ENCODE data around the gene SLC12A9.
A peak's percentile ranks its signal among the peaks of the same experiment; 100 is the strongest.

Gene SLC12A9

GRCh38 chr7:100885440-100886141, 33.1 kb downstream of the SLC12A9 start:
- Histone ChIP-seq H3K27ac (ENCODE audit: low read length) (no peak overlapping the region), H3K27me3 (ENCODE audit: control insufficient read depth, insufficient read depth, low read length) (no peaks in the 10 kb centered on the region), H3K36me3 (ENCODE audit: control insufficient read depth, insufficient read depth, low read length) (peaks cover 59% of the 10 kb centered on the region), H3K4me1 (ENCODE audit: control insufficient read depth, insufficient read depth, low read length) (peaks cover 2% of the 10 kb centered on the region; the same call in 1 of the 2 replicates), H3K4me3 (ENCODE audit: low read length) (no peak overlapping the region), H3K9me3 (ENCODE audit: control insufficient read depth, insufficient read depth, low read length) (no peaks in the 10 kb centered on the region)
- DNase-seq (ENCODE audit: low read depth, low spot score), result no peak
- no CpG with 5 or more reads among the region's 22 CpGs for WGBS (ENCODE audit: insufficient coverage, insufficient read length)

- no peak overlapping the region for H3K27ac ChIP-seq (ENCODE audit: low read length)
- H3K27me3 ChIP-seq (ENCODE audit: control insufficient read depth, insufficient read depth, low read length), result no peaks in the 10 kb centered on the region
- H3K4me3 ChIP-seq (ENCODE audit: low read length), result no peak overlapping the region
- DNase-seq (ENCODE audit: low read depth, low spot score), result no peak
- no peaks in the 10 kb centered on the region for H3K9me3 ChIP-seq (ENCODE audit: control insufficient read depth, insufficient read depth, low read length)
- H3K36me3 ChIP-seq (ENCODE audit: control insufficient read depth, insufficient read depth, low read length), result peaks cover 57% of the 10 kb centered on the region
- peaks cover 2% of the 10 kb centered on the region; the same call in 1 of the 2 replicates for H3K4me1 ChIP-seq (ENCODE audit: control insufficient read depth, insufficient read depth, low read length)
- no CpG with 5 or more reads among the region's 27 CpGs for WGBS (ENCODE audit: insufficient coverage, insufficient read length)
Observed at GRCh38 chr7:100886142-100886935, 33.8 kb downstream of the SLC12A9 start.

- Histone ChIP-seq H3K4me3 (ENCODE audit: low read length) (no peak overlapping the region), H3K27me3 (ENCODE audit: control insufficient read depth, insufficient read depth, low read length) (no peaks in the 10 kb centered on the region), H3K36me3 (ENCODE audit: control insufficient read depth, insufficient read depth, low read length) (peaks cover 50% of the 10 kb centered on the region), H3K9me3 (ENCODE audit: control insufficient read depth, insufficient read depth, low read length) (no peaks in the 10 kb centered on the region), H3K4me1 (ENCODE audit: control insufficient read depth, insufficient read depth, low read length) (peaks cover 2% of the 10 kb centered on the region), H3K27ac (ENCODE audit: low read length) (no peak overlapping the region)
- no peak for DNase-seq (ENCODE audit: low read depth, low spot score)
- WGBS (ENCODE audit: insufficient coverage, insufficient read length), result no CpG with 5 or more reads among the region's 25 CpGs
Observed at GRCh38 chr7:100886936-100887515, 34.5 kb downstream of the SLC12A9 start.

GRCh38 chr7:100887516-100888290, 35.2 kb downstream of the SLC12A9 start:
- H3K4me3 ChIP-seq (ENCODE audit: low read length), result no peak overlapping the region
- no peaks in the 10 kb centered on the region for H3K9me3 ChIP-seq (ENCODE audit: control insufficient read depth, insufficient read depth, low read length)
- H3K36me3 ChIP-seq (ENCODE audit: control insufficient read depth, insufficient read depth, low read length), result peaks cover 45% of the 10 kb centered on the region
- peaks cover 2% of the 10 kb centered on the region for H3K4me1 ChIP-seq (ENCODE audit: control insufficient read depth, insufficient read depth, low read length)
- H3K27ac ChIP-seq (ENCODE audit: low read length), result no peak overlapping the region
- no peak for DNase-seq (ENCODE audit: low read depth, low spot score)
- H3K27me3 ChIP-seq (ENCODE audit: control insufficient read depth, insufficient read depth, low read length), result no peaks in the 10 kb centered on the region
- whole genome bisulfite sequencing (ENCODE audit: insufficient coverage, insufficient read length), result no CpG with 5 or more reads among the region's 21 CpGs

- Histone ChIP-seq H3K4me3 (ENCODE audit: low read length) (peak overlapping the region; percentile 87; the same call in 1 of the 2 replicates), H3K27ac (ENCODE audit: low read length) (no peak overlapping the region), H3K9me3 (ENCODE audit: control insufficient read depth, insufficient read depth, low read length) (no peaks in the 10 kb centered on the region), H3K4me1 (ENCODE audit: control insufficient read depth, insufficient read depth, low read length) (peaks cover 2% of the 10 kb centered on the region), H3K36me3 (ENCODE audit: control insufficient read depth, insufficient read depth, low read length) (peaks cover 41% of the 10 kb centered on the region), H3K27me3 (ENCODE audit: control insufficient read depth, insufficient read depth, low read length) (no peaks in the 10 kb centered on the region)
- DNase-seq (ENCODE audit: low read depth, low spot score), result no peak
- WGBS (ENCODE audit: insufficient coverage, insufficient read length), result no CpG with 5 or more reads among the region's 18 CpGs
Observed at GRCh38 chr7:100888291-100888987, 35.9 kb downstream of the SLC12A9 start.

- H3K36me3 ChIP-seq (ENCODE audit: control insufficient read depth, insufficient read depth, low read length), result peaks cover 36% of the 10 kb centered on the region
- no peak within 1 kb of the TSS for H3K27ac ChIP-seq (ENCODE audit: low read length)
- WGBS (ENCODE audit: insufficient coverage, insufficient read length), result no CpG with 5 or more reads among the region's 73 CpGs
- H3K4me3 ChIP-seq (ENCODE audit: low read length), result peak within 1 kb of the TSS; percentile 87
- DNase-seq (ENCODE audit: low read depth, low spot score), result no peak
- H3K4me1 ChIP-seq (ENCODE audit: control insufficient read depth, insufficient read depth, low read length), result peaks cover 2% of the 10 kb centered on the region
- H3K9me3 ChIP-seq (ENCODE audit: control insufficient read depth, insufficient read depth, low read length), result no peaks in the 10 kb centered on the region
- H3K27me3 ChIP-seq (ENCODE audit: control insufficient read depth, insufficient read depth, low read length), result no peaks in the 10 kb centered on the region
Observed at GRCh38 chr7:100888988-100889750, 36.7 kb downstream of the SLC12A9 start, which contains the start of gene UFSP1. UFSP1 (minus strand) TSS chr7:100889715; CDS start chr7:100889271, 444 bp downstream.

- H3K36me3 ChIP-seq (ENCODE audit: control insufficient read depth, insufficient read depth, low read length), result peaks cover 22% of the 10 kb centered on the region
- H3K9me3 ChIP-seq (ENCODE audit: control insufficient read depth, insufficient read depth, low read length), result no peaks in the 10 kb centered on the region
- H3K4me3 ChIP-seq (ENCODE audit: low read length), result peak overlapping the region; percentile 69
- peaks cover under 1% of the 10 kb centered on the region for H3K27me3 ChIP-seq (ENCODE audit: control insufficient read depth, insufficient read depth, low read length)
- peaks cover 2% of the 10 kb centered on the region for H3K4me1 ChIP-seq (ENCODE audit: control insufficient read depth, insufficient read depth, low read length)
- DNase-seq (ENCODE audit: low read depth, low spot score), result no peak
- WGBS (ENCODE audit: insufficient coverage, insufficient read length), result no CpG with 5 or more reads among the region's 43 CpGs
- H3K27ac ChIP-seq (ENCODE audit: low read length), result no peak overlapping the region
Observed at GRCh38 chr7:100890653-100891567, 38.4 kb downstream of the SLC12A9 start.

- Histone ChIP-seq H3K27me3 (ENCODE audit: control insufficient read depth, insufficient read depth, low read length) (peaks cover 8% of the 10 kb centered on the region), H3K4me1 (ENCODE audit: control insufficient read depth, insufficient read depth, low read length) (peaks cover 7% of the 10 kb centered on the region), H3K36me3 (ENCODE audit: control insufficient read depth, insufficient read depth, low read length) (peaks cover 15% of the 10 kb centered on the region), H3K9me3 (ENCODE audit: control insufficient read depth, insufficient read depth, low read length) (no peaks in the 10 kb centered on the region), H3K4me3 (ENCODE audit: low read length) (peak overlapping the region; percentile 69; the same call in 1 of the 2 replicates), H3K27ac (ENCODE audit: low read length) (no peak overlapping the region)
- no CpG with 5 or more reads among the region's 8 CpGs for WGBS (ENCODE audit: insufficient coverage, insufficient read length)
- DNase-seq (ENCODE audit: low read depth, low spot score), result no peak
Observed at GRCh38 chr7:100891568-100892247, 39.2 kb downstream of the SLC12A9 start.
